Measurements from ENCODE around the gene SOD3. TPM values are rescaled to one million over a fixed set of nuclear protein-coding genes. Genes with fewer than 3 reads are reported as not detected.

SOD3 gene
- total RNA-seq, 1 experiment from 2014 or later = 26.2 TPM

DNA sequence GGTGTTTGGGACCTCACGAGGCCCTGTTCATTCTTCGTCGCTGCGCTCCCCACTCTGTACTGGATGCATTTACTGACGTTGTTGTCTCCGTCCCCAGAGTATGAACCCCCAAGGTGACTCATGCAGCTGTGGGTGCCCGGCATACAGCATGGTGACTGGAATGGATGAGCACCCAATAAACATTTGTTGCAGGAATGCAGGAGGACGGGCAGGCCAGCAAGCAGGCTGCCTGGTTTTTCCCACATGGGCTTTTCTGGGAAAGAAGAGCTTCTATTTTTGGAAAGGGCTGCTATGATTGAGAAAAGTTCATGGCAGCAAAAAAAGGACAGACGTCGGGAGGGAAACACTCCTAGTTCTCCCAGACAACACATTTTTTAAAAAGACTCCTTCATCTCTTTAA, 893 bp upstream of the SOD3 start:
- no peaks in the 10 kb centered on the region for H3K27me3 Mint-ChIP-seq (ENCODE audit: unreplicated experiment)
- H3K4me3 Mint-ChIP-seq (ENCODE audit: low read depth, unreplicated experiment) = peak overlapping the region; percentile 90
- H3K27ac Mint-ChIP-seq (ENCODE audit: unreplicated experiment) = peak overlapping the region; percentile 85
- intact Hi-C loops (cut with micrococcal nuclease; ENCODE audit: unreplicated experiment) = loop anchor here (5.0 to 10.0 kb wide), 4 partner anchors 42 to 310 kb away; partner anchors contain the start of gene DHX15
- CTCF ChIA-PET = interaction anchor here (1.3 to 1.8 kb wide), 2 partner anchors 137 to 190 kb away, joined by 3 to 5 read pairs; no protein-coding TSS in a partner anchor
- peaks cover 11% of the 10 kb centered on the region for H3K36me3 Mint-ChIP-seq (ENCODE audit: insufficient read depth, unreplicated experiment)
- H3K4me1 Mint-ChIP-seq (ENCODE audit: low read depth, unreplicated experiment) = peaks cover 38% of the 10 kb centered on the region
- TF ChIP-seq, protein P1, sequence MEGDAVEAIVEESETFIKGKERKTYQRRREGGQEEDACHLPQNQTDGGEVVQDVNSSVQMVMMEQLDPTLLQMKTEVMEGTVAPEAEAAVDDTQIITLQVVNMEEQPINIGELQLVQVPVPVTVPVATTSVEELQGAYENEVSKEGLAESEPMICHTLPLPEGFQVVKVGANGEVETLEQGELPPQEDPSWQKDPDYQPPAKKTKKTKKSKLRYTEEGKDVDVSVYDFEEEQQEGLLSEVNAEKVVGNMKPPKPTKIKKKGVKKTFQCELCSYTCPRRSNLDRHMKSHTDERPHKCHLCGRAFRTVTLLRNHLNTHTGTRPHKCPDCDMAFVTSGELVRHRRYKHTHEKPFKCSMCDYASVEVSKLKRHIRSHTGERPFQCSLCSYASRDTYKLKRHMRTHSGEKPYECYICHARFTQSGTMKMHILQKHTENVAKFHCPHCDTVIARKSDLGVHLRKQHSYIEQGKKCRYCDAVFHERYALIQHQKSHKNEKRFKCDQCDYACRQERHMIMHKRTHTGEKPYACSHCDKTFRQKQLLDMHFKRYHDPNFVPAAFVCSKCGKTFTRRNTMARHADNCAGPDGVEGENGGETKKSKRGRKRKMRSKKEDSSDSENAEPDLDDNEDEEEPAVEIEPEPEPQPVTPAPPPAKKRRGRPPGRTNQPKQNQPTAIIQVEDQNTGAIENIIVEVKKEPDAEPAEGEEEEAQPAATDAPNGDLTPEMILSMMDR (IDR thresholded peaks at IDR 0.05; ENCODE audit: unreplicated experiment) = no peak
- H3K9me3 Mint-ChIP-seq (ENCODE audit: low read depth, unreplicated experiment) = no peaks in the 10 kb centered on the region
- no TSS peak for BruUV-seq (replicated peaks)
- DNase-seq = no peak

DNA sequence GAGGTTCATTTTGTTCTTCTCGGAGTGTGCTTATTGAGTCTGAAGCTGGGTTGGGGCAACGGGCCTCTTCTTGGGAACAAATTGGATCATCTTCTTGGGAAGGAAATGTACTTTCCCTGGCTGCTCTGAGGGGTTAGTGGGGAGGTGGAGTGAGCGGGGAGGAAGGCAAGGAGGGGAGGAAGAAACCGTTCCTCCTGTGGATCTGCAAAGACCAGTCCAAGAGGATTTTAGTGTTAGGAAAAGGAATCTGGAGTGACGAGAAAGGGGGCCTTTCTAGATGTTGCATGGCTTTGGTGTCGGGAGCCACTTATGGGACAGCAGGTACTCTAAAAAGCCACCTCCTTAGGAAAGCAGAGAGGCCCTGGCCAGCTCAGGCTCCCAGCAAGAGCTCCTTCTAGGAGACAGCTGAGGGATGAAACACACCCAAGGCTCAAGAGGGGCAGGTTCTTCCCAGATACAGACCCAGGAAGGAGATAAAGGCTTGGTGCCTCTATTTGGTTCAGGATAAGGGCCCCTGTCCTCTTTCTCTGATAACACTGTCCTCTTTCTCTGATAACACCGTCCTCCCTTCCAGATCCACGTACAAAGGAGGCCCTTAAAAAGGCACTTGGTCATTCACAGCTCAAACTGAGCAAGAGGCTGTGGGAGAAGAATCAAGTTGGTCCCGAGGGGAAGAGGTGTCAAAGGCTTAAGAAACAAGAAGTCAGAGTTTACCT, 451 bp downstream of the SOD3 start:
- CTCF ChIA-PET = interaction anchor here (0.7 kb wide), 2 partner anchors 31 to 46 kb away, joined by 4 to 5 read pairs; no protein-coding TSS in a partner anchor
- H3K27me3 Mint-ChIP-seq (ENCODE audit: unreplicated experiment) = no peaks in the 10 kb centered on the region

GRCh38 chr4:24796620-24797019, 1.2 kb downstream of the SOD3 start:
- BruUV-seq (replicated peaks) = no TSS peak
- Mint-ChIP-seq H3K36me3 (ENCODE audit: insufficient read depth, unreplicated experiment) (peaks cover 11% of the 10 kb centered on the region), H3K4me1 (ENCODE audit: low read depth, unreplicated experiment) (peaks cover 38% of the 10 kb centered on the region), H3K27me3 (ENCODE audit: unreplicated experiment) (no peaks in the 10 kb centered on the region), H3K4me3 (ENCODE audit: low read depth, unreplicated experiment) (peak overlapping the region; percentile 90), H3K27ac (ENCODE audit: unreplicated experiment) (no peak overlapping the region), H3K9me3 (ENCODE audit: low read depth, unreplicated experiment) (no peaks in the 10 kb centered on the region)
- intact Hi-C loops (cut with micrococcal nuclease; ENCODE audit: unreplicated experiment) = loop anchor here (10.0 kb wide), 1 partner anchor 312 kb away; no protein-coding TSS in a partner anchor
- CTCF ChIA-PET = interaction anchor here (0.7 kb wide), 1 partner anchor 10 kb away, joined by 3 read pairs; no protein-coding TSS in a partner anchor
- TF ChIP-seq, protein P1 (IDR thresholded peaks at IDR 0.05; ENCODE audit: unreplicated experiment) = no peak
- no peak for DNase-seq

More for the DNA sequence above, 451 bp downstream of the SOD3 start:
- Mint-ChIP-seq H3K4me1 (ENCODE audit: low read depth, unreplicated experiment) (peaks cover 38% of the 10 kb centered on the region), H3K4me3 (ENCODE audit: low read depth, unreplicated experiment) (peak overlapping the region; percentile 90), H3K36me3 (ENCODE audit: insufficient read depth, unreplicated experiment) (peaks cover 11% of the 10 kb centered on the region), H3K27ac (ENCODE audit: unreplicated experiment) (peak overlapping the region; percentile 85), H3K9me3 (ENCODE audit: low read depth, unreplicated experiment) (no peaks in the 10 kb centered on the region)
- intact Hi-C loops (cut with micrococcal nuclease; ENCODE audit: unreplicated experiment) = loop anchor here (10.0 kb wide), 1 partner anchor 311 kb away; no protein-coding TSS in a partner anchor
- BruUV-seq (replicated peaks) = TSS peak; percentile 63
- peak; percentile 1 for DNase-seq
- TF ChIP-seq, protein P1 (IDR thresholded peaks at IDR 0.05; ENCODE audit: unreplicated experiment) = no peak

DNA sequence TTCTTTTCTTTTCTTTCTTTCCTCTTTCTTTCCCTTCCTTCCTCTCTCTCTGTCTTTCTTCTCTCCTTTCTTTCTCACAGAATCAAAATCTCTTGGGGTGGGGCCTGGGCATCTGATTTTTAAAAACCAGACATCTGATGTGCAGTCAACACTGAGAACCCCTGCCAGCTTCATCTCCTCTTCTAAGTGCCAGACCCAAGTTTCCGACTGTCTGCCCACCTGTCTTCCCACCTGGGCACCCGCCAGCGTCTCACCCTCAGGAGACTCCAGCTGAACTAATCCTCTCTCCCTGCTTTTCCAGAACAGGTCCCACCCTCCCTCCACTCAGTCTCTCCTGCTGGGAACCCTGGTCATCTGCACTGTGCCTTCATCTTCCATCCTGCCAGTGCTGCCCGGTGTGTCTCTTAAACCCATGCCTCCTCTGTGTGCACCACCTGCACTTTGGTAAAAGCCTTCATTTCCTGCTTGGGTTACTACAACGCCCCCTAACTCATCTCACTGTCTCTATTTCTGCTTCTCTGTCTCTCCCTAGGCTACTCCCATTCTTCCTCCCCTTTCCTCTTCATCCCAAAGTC, 2.8 kb downstream of the SOD3 start:
- TF ChIP-seq, protein P1 (IDR thresholded peaks at IDR 0.05; ENCODE audit: unreplicated experiment) = no peak
- no peak overlapping the region for H3K4me3 Mint-ChIP-seq (ENCODE audit: low read depth, unreplicated experiment)
- CTCF ChIA-PET = no interaction called here
- peaks cover 11% of the 10 kb centered on the region for H3K36me3 Mint-ChIP-seq (ENCODE audit: insufficient read depth, unreplicated experiment)
- H3K27me3 Mint-ChIP-seq (ENCODE audit: unreplicated experiment) = no peaks in the 10 kb centered on the region
- no TSS peak for BruUV-seq (replicated peaks)
- intact Hi-C loops (cut with micrococcal nuclease; ENCODE audit: unreplicated experiment) = loop anchor here (10.0 kb wide), 1 partner anchor 313 kb away; no protein-coding TSS in a partner anchor
- DNase-seq = no peak
- H3K9me3 Mint-ChIP-seq (ENCODE audit: low read depth, unreplicated experiment) = no peaks in the 10 kb centered on the region
- no peak overlapping the region for H3K27ac Mint-ChIP-seq (ENCODE audit: unreplicated experiment)
- peaks cover 28% of the 10 kb centered on the region for H3K4me1 Mint-ChIP-seq (ENCODE audit: low read depth, unreplicated experiment)
